ENCODE results near the gene CHST11.
A peak's percentile ranks its signal among the peaks of the same experiment; 100 is the strongest.

The CHST11 gene

GRCh38 chr12:104751120-104751519 is 294.4 kb downstream of the CHST11 start:
- DNase-seq = no peak

GRCh38 chr12:104751594-104751993 is 294.8 kb downstream of the CHST11 start:
- no peak for DNase-seq

GRCh38 chr12:104752016-104752415 is 295.3 kb downstream of the CHST11 start:
- DNase-seq = no peak

- no peak for DNase-seq
These were observed 296.1 kb downstream of the CHST11 start for GRCh38 chr12:104752881-104753280.

GRCh38 chr12:104756901-104757300 is 300.2 kb downstream of the CHST11 start:
- DNase-seq = no peak

GRCh38 chr12:104758771-104759170 is 302.0 kb downstream of the CHST11 start:
- DNase-seq = no peak

GRCh38 chr12:104761091-104761490 is 304.3 kb downstream of the CHST11 start:
- DNase-seq = no peak

- no peak for DNase-seq
These were observed 304.9 kb downstream of the CHST11 start for GRCh38 chr12:104761611-104762010.

- no peak for DNase-seq
These were observed 306.5 kb downstream of the CHST11 start for GRCh38 chr12:104763168-104763805.

GRCh38 chr12:104764225-104765091 is 307.7 kb downstream of the CHST11 start:
- DNase-seq = no peak

GRCh38 chr12:104767261-104767660 is 310.5 kb downstream of the CHST11 start:
- DNase-seq = no peak

GRCh38 chr12:104768033-104768432 is 311.3 kb downstream of the CHST11 start:
- no peak for DNase-seq

GRCh38 chr12:104769144-104769561 is 312.4 kb downstream of the CHST11 start:
- DNase-seq = no peak

GRCh38 chr12:104772336-104772735 is 315.6 kb downstream of the CHST11 start:
- no peak for DNase-seq

GRCh38 chr12:104775731-104776231 is 319.0 kb downstream of the CHST11 start:
- no peak for DNase-seq

- DNase-seq = no peak
These were observed 322.4 kb downstream of the CHST11 start for GRCh38 chr12:104779134-104779533.

- no peak for DNase-seq
These were observed 325.5 kb downstream of the CHST11 start for GRCh38 chr12:104782296-104782695.

GRCh38 chr12:104784592-104784991 is 327.8 kb downstream of the CHST11 start:
- no peak for DNase-seq

- no peak for DNase-seq
These were observed 329.1 kb downstream of the CHST11 start for GRCh38 chr12:104785886-104786285.

GRCh38 chr12:104786352-104786751 is 329.6 kb downstream of the CHST11 start:
- DNase-seq = no peak

- no peak for DNase-seq
These were observed 332.1 kb downstream of the CHST11 start for GRCh38 chr12:104788840-104789271.

GRCh38 chr12:104790296-104791125 is 333.8 kb downstream of the CHST11 start:
- DNase-seq = peak; percentile 43

GRCh38 chr12:104792570-104792969 is 335.8 kb downstream of the CHST11 start:
- DNase-seq = no peak
